Measurements from ENCODE around the gene KRT84.

The KRT84 gene

GRCh38 chr12:52371716-52372115, 13.7 kb downstream of the KRT84 start:
- no peaks in the 10 kb centered on the region for H3K36me3 ChIP-seq (ENCODE audit: control insufficient read depth, insufficient read depth, low read length)
- no peaks in the 10 kb centered on the region for H3K27me3 ChIP-seq (ENCODE audit: control insufficient read depth, insufficient read depth, low read length, poor library complexity, severe bottlenecking)
- H3K4me3 ChIP-seq (ENCODE audit: insufficient read depth, low read depth, low read length), result no peak overlapping the region
- H3K9me3 ChIP-seq (ENCODE audit: control insufficient read depth, low read length), result no peaks in the 10 kb centered on the region
- 90% methylated on average over 3 of the region's 3 CpGs for WGBS, 2 experiments
- no peaks in the 10 kb centered on the region for H3K4me1 ChIP-seq (ENCODE audit: control insufficient read depth, insufficient read depth, low read length)
- no peak overlapping the region for H3K27ac ChIP-seq (ENCODE audit: insufficient read depth, low read depth, low read length, poor library complexity, severe bottlenecking)

- H3K36me3 ChIP-seq (ENCODE audit: control insufficient read depth, insufficient read depth, low read length), result no peaks in the 10 kb centered on the region
- WGBS, 2 experiments, result 80 to 83% methylated on average over 12 of the region's 12 CpGs
Measured at GRCh38 chr12:52370926-52371608, 14.4 kb downstream of the KRT84 start.

DNA sequence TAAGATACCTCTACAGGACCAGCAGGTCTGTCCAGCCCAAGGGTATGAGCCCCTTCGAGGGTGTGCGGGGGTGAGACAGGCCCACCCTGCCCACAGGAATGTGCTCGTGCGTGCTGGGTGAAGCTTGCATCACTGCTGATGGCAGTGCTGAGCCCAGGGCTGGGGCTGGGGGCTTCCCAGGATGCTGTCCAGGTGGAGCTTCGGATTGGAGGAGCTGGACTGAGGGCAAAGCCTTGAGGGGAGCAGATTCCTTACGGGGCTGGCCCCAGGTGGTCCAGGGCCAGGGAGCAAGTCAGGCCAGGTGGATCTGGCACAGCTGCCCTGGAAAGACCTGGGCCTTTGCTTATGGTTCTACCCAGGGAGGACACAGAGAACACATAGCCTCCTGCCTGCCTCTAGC, 15.6 kb downstream of the KRT84 start:
- 90 to 92% methylated on average over 6 of the region's 6 CpGs for WGBS, 2 experiments
- Histone ChIP-seq H3K4me1 (ENCODE audit: control insufficient read depth, insufficient read depth, low read length) (no peaks in the 10 kb centered on the region), H3K27ac (ENCODE audit: insufficient read depth, low read depth, low read length, poor library complexity, severe bottlenecking) (no peak overlapping the region), H3K27me3 (ENCODE audit: control insufficient read depth, insufficient read depth, low read length, poor library complexity, severe bottlenecking) (no peaks in the 10 kb centered on the region), H3K9me3 (ENCODE audit: control insufficient read depth, low read length) (no peaks in the 10 kb centered on the region), H3K36me3 (ENCODE audit: control insufficient read depth, insufficient read depth, low read length) (no peaks in the 10 kb centered on the region), H3K4me3 (ENCODE audit: insufficient read depth, low read depth, low read length) (no peak overlapping the region)

More at GRCh38 chr12:52370926-52371608, 14.4 kb downstream of the KRT84 start:
- H3K27me3 ChIP-seq (ENCODE audit: control insufficient read depth, insufficient read depth, low read length, poor library complexity, severe bottlenecking), result no peaks in the 10 kb centered on the region
- H3K27ac ChIP-seq (ENCODE audit: insufficient read depth, low read depth, low read length, poor library complexity, severe bottlenecking), result no peak overlapping the region
- no peaks in the 10 kb centered on the region for H3K9me3 ChIP-seq (ENCODE audit: control insufficient read depth, low read length)
- H3K4me3 ChIP-seq (ENCODE audit: insufficient read depth, low read depth, low read length), result no peak overlapping the region
- no peaks in the 10 kb centered on the region for H3K4me1 ChIP-seq (ENCODE audit: control insufficient read depth, insufficient read depth, low read length)

DNA sequence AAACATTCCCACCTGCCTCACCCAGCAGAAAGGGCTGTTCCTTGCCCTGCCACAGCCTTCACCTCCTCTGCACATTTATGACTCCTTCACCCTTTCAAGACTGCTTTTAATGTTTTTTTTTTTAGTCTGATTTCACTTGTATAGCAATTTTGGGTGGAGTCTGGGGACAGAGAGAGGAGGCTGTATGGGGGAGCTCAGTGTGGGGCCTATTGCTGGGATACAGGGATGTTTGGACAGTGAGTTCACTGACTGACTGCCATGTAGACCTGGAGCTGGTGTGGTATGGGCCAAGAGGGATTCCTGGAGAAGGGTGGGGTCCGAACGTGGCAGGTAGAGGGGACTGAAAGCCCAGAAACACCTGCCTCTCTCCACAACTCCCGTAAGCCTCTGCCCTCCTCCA, 16.2 kb downstream of the KRT84 start:
- Histone ChIP-seq H3K9me3 (ENCODE audit: control insufficient read depth, low read length) (no peaks in the 10 kb centered on the region), H3K27ac (ENCODE audit: insufficient read depth, low read depth, low read length, poor library complexity, severe bottlenecking) (no peak overlapping the region), H3K4me1 (ENCODE audit: control insufficient read depth, insufficient read depth, low read length) (no peaks in the 10 kb centered on the region), H3K27me3 (ENCODE audit: control insufficient read depth, insufficient read depth, low read length, poor library complexity, severe bottlenecking) (no peaks in the 10 kb centered on the region), H3K4me3 (ENCODE audit: insufficient read depth, low read depth, low read length) (no peak overlapping the region), H3K36me3 (ENCODE audit: control insufficient read depth, insufficient read depth, low read length) (no peaks in the 10 kb centered on the region)
- WGBS, 2 experiments, result 91% methylated on average over 3 of the region's 3 CpGs

DNA sequence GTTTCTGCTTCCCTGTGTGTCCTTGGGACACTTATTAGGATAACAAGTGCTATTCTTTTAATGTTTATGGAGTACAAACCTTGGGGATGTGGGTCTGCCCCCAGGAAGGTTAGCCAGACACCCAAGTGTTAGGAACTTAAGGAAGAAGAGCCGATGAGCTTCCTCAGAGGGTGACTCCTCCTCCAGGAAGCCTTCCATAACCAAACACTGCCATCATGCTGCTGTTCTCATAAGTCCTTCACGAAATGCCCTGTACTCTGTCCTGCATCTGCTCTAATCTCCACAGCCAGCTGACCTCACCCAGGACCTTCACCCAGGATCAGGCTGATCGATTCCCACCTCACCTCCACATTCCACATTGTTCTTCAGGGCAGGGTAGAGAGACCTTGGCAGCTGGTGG, 16.9 kb downstream of the KRT84 start:
- Histone ChIP-seq H3K27me3 (ENCODE audit: control insufficient read depth, insufficient read depth, low read length, poor library complexity, severe bottlenecking) (no peaks in the 10 kb centered on the region), H3K27ac (ENCODE audit: insufficient read depth, low read depth, low read length, poor library complexity, severe bottlenecking) (no peak overlapping the region), H3K4me1 (ENCODE audit: control insufficient read depth, insufficient read depth, low read length) (no peaks in the 10 kb centered on the region), H3K36me3 (ENCODE audit: control insufficient read depth, insufficient read depth, low read length) (no peaks in the 10 kb centered on the region), H3K9me3 (ENCODE audit: control insufficient read depth, low read length) (no peaks in the 10 kb centered on the region), H3K4me3 (ENCODE audit: insufficient read depth, low read depth, low read length) (no peak overlapping the region)
- WGBS, 2 experiments, result 55 to 61% methylated on average over 3 of the region's 3 CpGs

- Histone ChIP-seq H3K27ac (ENCODE audit: insufficient read depth, low read depth, low read length, poor library complexity, severe bottlenecking) (no peak overlapping the region), H3K36me3 (ENCODE audit: control insufficient read depth, insufficient read depth, low read length) (no peaks in the 10 kb centered on the region), H3K9me3 (ENCODE audit: control insufficient read depth, low read length) (no peaks in the 10 kb centered on the region), H3K4me3 (ENCODE audit: insufficient read depth, low read depth, low read length) (no peak overlapping the region), H3K27me3 (ENCODE audit: control insufficient read depth, insufficient read depth, low read length, poor library complexity, severe bottlenecking) (no peaks in the 10 kb centered on the region), H3K4me1 (ENCODE audit: control insufficient read depth, insufficient read depth, low read length) (no peaks in the 10 kb centered on the region)
- 92 to 95% methylated on average over 6 of the region's 6 CpGs for WGBS, 2 experiments
Measured at GRCh38 chr12:52367876-52368275, 17.6 kb downstream of the KRT84 start.

DNA sequence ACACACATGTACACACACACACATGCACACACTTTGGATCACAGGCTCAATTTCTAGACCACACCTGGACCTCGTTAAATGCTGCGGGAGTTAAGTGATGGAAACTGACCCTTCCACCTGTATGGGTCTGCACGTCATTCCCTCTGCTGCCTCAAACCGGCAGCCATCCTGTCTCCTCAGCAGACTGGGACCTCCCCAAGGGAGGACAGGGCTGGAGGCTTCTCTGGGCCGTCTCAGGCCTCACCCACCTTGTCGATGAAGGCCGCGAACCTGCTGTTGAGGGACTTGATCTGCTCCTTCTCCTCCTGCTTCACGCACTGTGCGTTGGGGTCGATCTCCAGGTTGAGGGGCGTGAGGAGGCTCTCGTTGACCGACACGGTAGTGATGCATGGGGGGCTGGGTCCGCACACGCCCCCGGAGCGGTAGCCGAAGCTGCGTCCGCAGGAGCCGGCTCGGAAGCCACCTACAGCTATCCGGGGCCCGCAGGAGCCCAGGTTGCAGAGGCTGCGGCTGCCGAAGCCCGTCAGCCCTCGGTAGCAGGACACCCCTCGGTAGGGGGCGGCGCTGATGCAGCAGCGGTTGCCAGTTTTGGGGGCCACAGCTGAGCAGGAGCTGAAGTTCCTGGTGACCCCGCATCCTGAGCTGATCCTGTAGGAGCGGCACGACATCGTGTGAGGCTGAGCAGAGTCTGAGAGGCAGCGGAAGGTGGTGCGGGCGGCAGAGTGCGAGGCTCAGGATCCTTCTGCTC, 18.5 kb downstream of the KRT84 start, which contains the start of gene KRT85:
TSS of gene KRT85 (minus strand) at position 744 of the 748 bp plus-strand sequence. CDS start at position 668, 76 bp downstream.
- no peak within 1 kb of the TSS for H3K4me3 ChIP-seq (ENCODE audit: insufficient read depth, low read depth, low read length)
- no peak within 1 kb of the TSS for H3K27ac ChIP-seq (ENCODE audit: insufficient read depth, low read depth, low read length, poor library complexity, severe bottlenecking)
- H3K4me1 ChIP-seq (ENCODE audit: control insufficient read depth, insufficient read depth, low read length), result no peaks in the 10 kb centered on the region
- H3K27me3 ChIP-seq (ENCODE audit: control insufficient read depth, insufficient read depth, low read length, poor library complexity, severe bottlenecking), result no peaks in the 10 kb centered on the region
- H3K9me3 ChIP-seq (ENCODE audit: control insufficient read depth, low read length), result no peaks in the 10 kb centered on the region
- H3K36me3 ChIP-seq (ENCODE audit: control insufficient read depth, insufficient read depth, low read length), result no peaks in the 10 kb centered on the region
- 93 to 95% methylated on average over 42 of the region's 42 CpGs for WGBS, 2 experiments

DNA sequence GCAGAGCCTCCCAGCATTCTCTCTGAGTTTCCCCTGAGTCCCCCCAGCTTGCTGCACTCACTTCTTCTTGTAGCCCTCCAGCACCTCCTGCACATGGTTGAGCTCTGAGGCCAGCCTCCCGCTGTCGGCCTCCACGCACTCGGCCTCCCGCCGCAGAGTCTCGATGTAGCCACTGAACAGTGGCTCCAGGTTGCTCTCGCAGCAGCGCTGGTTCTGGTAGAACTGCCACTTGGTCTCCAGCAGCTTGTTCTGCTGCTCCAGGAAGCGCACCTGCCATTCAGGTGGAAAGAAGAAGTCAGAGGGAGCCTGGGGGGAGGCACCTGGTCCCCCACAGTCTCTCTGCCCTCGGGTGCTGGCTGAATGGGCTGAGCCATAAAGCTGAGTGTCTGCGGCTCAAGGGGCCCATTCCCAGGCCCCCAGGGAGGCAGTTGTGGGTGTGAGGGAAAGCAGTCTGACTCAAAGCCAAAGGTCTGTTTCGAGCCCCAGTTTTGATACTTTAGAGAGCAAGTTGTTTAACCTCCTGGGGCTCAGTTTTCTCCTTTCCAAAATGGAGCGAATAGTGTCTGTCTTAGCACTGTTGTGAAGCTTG, 20.5 kb downstream of the KRT84 start:
- Histone ChIP-seq H3K4me3 (ENCODE audit: insufficient read depth, low read depth, low read length) (no peak overlapping the region), H3K27me3 (ENCODE audit: control insufficient read depth, insufficient read depth, low read length, poor library complexity, severe bottlenecking) (no peaks in the 10 kb centered on the region), H3K4me1 (ENCODE audit: control insufficient read depth, insufficient read depth, low read length) (no peaks in the 10 kb centered on the region), H3K27ac (ENCODE audit: insufficient read depth, low read depth, low read length, poor library complexity, severe bottlenecking) (no peak overlapping the region), H3K9me3 (ENCODE audit: control insufficient read depth, low read length) (no peaks in the 10 kb centered on the region), H3K36me3 (ENCODE audit: control insufficient read depth, insufficient read depth, low read length) (no peaks in the 10 kb centered on the region)
- WGBS, 2 experiments, result 93 to 94% methylated on average over 14 of the region's 14 CpGs

DNA sequence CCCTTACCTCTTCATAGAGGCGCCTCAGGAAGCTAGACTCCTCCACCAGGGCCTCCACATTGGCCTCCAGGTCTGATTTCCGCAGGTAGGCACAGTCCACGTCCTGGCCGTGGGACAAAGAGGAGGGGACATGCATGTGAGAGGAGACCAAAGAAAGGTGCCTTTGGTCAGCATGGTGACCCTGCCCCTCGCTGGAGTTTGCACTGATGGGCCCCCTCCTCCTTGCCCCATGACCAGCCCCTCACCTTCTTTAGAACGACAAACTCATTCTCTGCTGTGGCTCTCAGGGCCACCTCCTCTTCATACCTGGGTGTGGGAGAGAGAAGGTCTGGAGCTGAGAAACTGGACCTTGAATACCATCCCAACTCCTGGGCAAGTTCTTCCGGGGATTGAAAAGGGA, 21.4 kb downstream of the KRT84 start:
- Histone ChIP-seq H3K9me3 (ENCODE audit: control insufficient read depth, low read length) (no peaks in the 10 kb centered on the region), H3K4me1 (ENCODE audit: control insufficient read depth, insufficient read depth, low read length) (no peaks in the 10 kb centered on the region)
- 93 to 94% methylated on average over 6 to 7 of the region's 7 CpGs for WGBS, 2 experiments

GRCh38 chr12:52363111-52363679, 22.3 kb downstream of the KRT84 start:
- 94 to 95% methylated on average over 12 of the region's 12 CpGs for WGBS, 2 experiments
- no peaks in the 10 kb centered on the region for H3K9me3 ChIP-seq (ENCODE audit: control insufficient read depth, low read length)
- H3K27ac ChIP-seq (ENCODE audit: insufficient read depth, low read depth, low read length, poor library complexity, severe bottlenecking), result no peak overlapping the region
- H3K36me3 ChIP-seq (ENCODE audit: control insufficient read depth, insufficient read depth, low read length), result no peaks in the 10 kb centered on the region
- H3K4me1 ChIP-seq (ENCODE audit: control insufficient read depth, insufficient read depth, low read length), result no peaks in the 10 kb centered on the region
- H3K4me3 ChIP-seq (ENCODE audit: insufficient read depth, low read depth, low read length), result no peak overlapping the region
- no peaks in the 10 kb centered on the region for H3K27me3 ChIP-seq (ENCODE audit: control insufficient read depth, insufficient read depth, low read length, poor library complexity, severe bottlenecking)

More for the DNA sequence above, 21.4 kb downstream of the KRT84 start:
- no peak overlapping the region for H3K4me3 ChIP-seq (ENCODE audit: insufficient read depth, low read depth, low read length)
- no peaks in the 10 kb centered on the region for H3K36me3 ChIP-seq (ENCODE audit: control insufficient read depth, insufficient read depth, low read length)
- no peak overlapping the region for H3K27ac ChIP-seq (ENCODE audit: insufficient read depth, low read depth, low read length, poor library complexity, severe bottlenecking)
- no peaks in the 10 kb centered on the region for H3K27me3 ChIP-seq (ENCODE audit: control insufficient read depth, insufficient read depth, low read length, poor library complexity, severe bottlenecking)

Data from ectodermal cell (in vitro differentiated cells).